ENCODE data around the gene HLCS. TPM values are rescaled to one million over a fixed set of nuclear protein-coding genes. Genes with fewer than 3 reads are reported as not detected.

HLCS gene
- total RNA-seq, 4 donors from 2014 or later = 3.1 to 19.4 (median 8.9) TPM

DNA sequence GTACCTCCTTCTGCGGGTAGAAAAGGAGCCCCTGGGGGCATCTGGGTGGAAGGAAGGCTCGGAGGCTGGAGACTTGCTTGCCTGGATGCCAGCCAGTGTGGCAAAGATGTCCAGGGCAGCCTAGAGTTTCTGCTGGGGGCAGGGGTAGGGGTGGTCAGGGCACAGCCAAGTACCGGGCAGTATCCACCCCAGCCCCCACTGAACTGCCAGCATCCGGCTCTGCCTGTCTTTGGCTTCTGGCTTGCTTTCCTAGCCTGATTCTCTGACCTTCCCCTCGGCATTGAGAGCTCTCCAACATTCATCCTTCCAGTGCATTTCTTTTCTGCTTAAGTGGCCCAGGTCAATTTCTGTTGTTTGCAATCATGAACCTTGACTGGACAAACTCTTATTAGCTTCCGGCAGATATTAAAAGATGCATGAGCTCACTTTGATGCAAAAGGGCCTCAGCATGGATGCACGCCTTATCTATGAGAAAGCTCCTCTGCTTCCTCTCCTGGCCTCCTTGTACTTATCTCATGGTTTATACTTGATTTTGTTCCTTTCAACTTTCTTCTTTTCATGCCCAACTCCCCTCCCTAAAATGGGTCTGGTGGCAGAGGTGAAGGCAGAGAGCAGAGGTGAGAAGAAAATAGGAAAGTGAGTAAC, 116.9 kb downstream of the HLCS start:
- intact Hi-C loops (cut with DNase I; ENCODE audit: low total_unique reads) = no loop called here
- H3K4me3 ChIP-seq (ENCODE audit: low read depth, poor library complexity, severe bottlenecking) = no peak overlapping the region
- TF ChIP-seq POLR2A (IDR thresholded peaks at IDR 0.05) = no peak
- TF ChIP-seq CTCF (IDR thresholded peaks at IDR 0.05) = no peak
- WGBS, 2 donors = 83% methylated on average over 7 of the region's 7 CpGs
- DNase-seq (ENCODE audit: low spot score in 2 of 2) = no peak

- intact Hi-C loops (cut with DNase I; ENCODE audit: low total_unique reads) = no loop called here
- no peak for DNase-seq (ENCODE audit: low spot score in 2 of 2)
- no peak overlapping the region for H3K4me3 ChIP-seq (ENCODE audit: low read depth, poor library complexity, severe bottlenecking)
- no peak for TF ChIP-seq CTCF (IDR thresholded peaks at IDR 0.05)
- no peak for TF ChIP-seq POLR2A (IDR thresholded peaks at IDR 0.05)
- WGBS, 2 donors = 88 to 92% methylated on average over 3 of the region's 3 CpGs
Measured at GRCh38 chr21:36848730-36849274, 117.7 kb downstream of the HLCS start.

DNA sequence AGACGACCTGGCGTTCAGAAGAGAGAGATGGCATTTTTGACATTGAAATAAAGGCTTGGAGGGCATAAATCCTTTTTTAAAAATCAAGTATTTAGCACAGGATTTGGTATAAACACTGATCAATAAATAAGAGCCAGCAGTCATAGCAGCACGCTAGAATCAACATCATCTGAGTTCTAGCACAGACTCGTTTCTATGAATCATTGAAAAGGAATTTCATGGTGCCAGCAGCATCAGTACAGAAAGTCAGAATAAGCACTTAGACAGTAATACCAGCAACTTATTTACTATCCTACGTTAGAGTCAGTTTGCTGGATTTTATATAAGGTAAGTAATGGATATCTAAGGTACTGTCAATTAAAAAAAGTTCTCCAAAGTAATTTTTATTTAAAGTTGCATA, 119.3 kb downstream of the HLCS start:
- WGBS, 2 donors = 30 to 34% methylated on average over 5 of the region's 5 CpGs
- no peak for DNase-seq (ENCODE audit: low spot score in 2 of 2)
- TF ChIP-seq CTCF (IDR thresholded peaks at IDR 0.05) (no peak), POLR2A (IDR thresholded peaks at IDR 0.05) (no peak)
- intact Hi-C loops (cut with DNase I; ENCODE audit: low total_unique reads) = no loop called here
- no peak overlapping the region for H3K4me3 ChIP-seq (ENCODE audit: low read depth, poor library complexity, severe bottlenecking)

- TF ChIP-seq CTCF (IDR thresholded peaks at IDR 0.05) = no peak
- TF ChIP-seq POLR2A (IDR thresholded peaks at IDR 0.05) = no peak
- intact Hi-C loops (cut with DNase I; ENCODE audit: low total_unique reads) = no loop called here
- WGBS, 2 donors = 47 to 50% methylated on average over 4 of the region's 4 CpGs
- no peak for DNase-seq (ENCODE audit: low spot score in 2 of 2)
- H3K4me3 ChIP-seq (ENCODE audit: low read depth, poor library complexity, severe bottlenecking) = no peak overlapping the region
Measured at GRCh38 chr21:36846631-36847030, 119.8 kb downstream of the HLCS start.

- WGBS, 2 donors = 98 to 100% methylated on average over 2 of the region's 2 CpGs
- no peak overlapping the region for H3K4me3 ChIP-seq (ENCODE audit: low read depth, poor library complexity, severe bottlenecking)
- TF ChIP-seq CTCF (IDR thresholded peaks at IDR 0.05) (no peak), POLR2A (IDR thresholded peaks at IDR 0.05) (no peak)
- no peak for DNase-seq (ENCODE audit: low spot score in 2 of 2)
- intact Hi-C loops (cut with DNase I; ENCODE audit: low total_unique reads) = no loop called here
Measured at GRCh38 chr21:36845790-36846189, 120.7 kb downstream of the HLCS start.

- 83 to 91% methylated on average over 10 of the region's 10 CpGs for WGBS, 2 donors
- TF ChIP-seq CTCF (IDR thresholded peaks at IDR 0.05) = no peak
- no peak for TF ChIP-seq POLR2A (IDR thresholded peaks at IDR 0.05)
- intact Hi-C loops (cut with DNase I; ENCODE audit: low total_unique reads) = no loop called here
- DNase-seq (ENCODE audit: low spot score in 2 of 2) = no peak
- H3K4me3 ChIP-seq (ENCODE audit: low read depth, poor library complexity, severe bottlenecking) = no peak overlapping the region
Measured at GRCh38 chr21:36845070-36845469, 121.4 kb downstream of the HLCS start.
